ENCODE data around the gene SLC30A4. TPM values are rescaled to one million over a fixed set of nuclear protein-coding genes. Genes with fewer than 3 reads are reported as not detected.
"Not testable (repeated sequence)": the region's sequence is repeated elsewhere in the genome, so short reads cannot be mapped to it uniquely, and the experiment has no call there.

Gene SLC30A4
- total RNA-seq, 4 donors from 2014 or later: 4.1 to 7.9 (median 5.4) TPM

DNA sequence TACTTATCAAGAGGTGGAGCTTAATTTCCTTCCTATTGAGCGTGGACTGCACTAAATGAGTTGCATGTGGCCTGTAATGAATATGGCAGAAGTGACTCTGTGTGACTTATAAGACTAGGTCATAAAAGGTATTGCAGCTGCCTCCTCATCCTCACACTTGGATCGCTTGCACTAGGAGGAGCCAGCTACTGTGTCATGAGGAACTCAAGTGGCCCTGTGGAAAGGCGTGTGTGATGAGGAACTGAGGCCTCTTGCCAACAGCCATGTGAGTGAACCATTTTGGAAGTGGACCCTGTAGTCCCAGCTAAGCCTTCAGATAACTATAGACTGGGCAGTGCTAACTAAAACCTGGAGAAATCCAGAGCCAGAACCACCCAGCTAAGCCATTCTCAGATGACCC, 7.1 kb upstream of the SLC30A4 start:
- no peak overlapping the region for H3K4me3 ChIP-seq
- TF ChIP-seq POLR2A (IDR thresholded peaks at IDR 0.05) (no peak), POLR2AphosphoS5 (IDR thresholded peaks at IDR 0.05) (no peak), EP300 (IDR thresholded peaks at IDR 0.05) (no peak)
- TF ChIP-seq, protein P1, sequence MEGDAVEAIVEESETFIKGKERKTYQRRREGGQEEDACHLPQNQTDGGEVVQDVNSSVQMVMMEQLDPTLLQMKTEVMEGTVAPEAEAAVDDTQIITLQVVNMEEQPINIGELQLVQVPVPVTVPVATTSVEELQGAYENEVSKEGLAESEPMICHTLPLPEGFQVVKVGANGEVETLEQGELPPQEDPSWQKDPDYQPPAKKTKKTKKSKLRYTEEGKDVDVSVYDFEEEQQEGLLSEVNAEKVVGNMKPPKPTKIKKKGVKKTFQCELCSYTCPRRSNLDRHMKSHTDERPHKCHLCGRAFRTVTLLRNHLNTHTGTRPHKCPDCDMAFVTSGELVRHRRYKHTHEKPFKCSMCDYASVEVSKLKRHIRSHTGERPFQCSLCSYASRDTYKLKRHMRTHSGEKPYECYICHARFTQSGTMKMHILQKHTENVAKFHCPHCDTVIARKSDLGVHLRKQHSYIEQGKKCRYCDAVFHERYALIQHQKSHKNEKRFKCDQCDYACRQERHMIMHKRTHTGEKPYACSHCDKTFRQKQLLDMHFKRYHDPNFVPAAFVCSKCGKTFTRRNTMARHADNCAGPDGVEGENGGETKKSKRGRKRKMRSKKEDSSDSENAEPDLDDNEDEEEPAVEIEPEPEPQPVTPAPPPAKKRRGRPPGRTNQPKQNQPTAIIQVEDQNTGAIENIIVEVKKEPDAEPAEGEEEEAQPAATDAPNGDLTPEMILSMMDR (IDR thresholded peaks at IDR 0.05): no peak
- no peaks in the 10 kb centered on the region for H3K9me3 ChIP-seq
- H3K27ac ChIP-seq: no peak overlapping the region
- 77% methylated on average over 3 of the region's 3 CpGs for WGBS
- no peaks in the 10 kb centered on the region for H3K36me3 ChIP-seq
- H3K27me3 ChIP-seq: no peaks in the 10 kb centered on the region
- no peaks in the 10 kb centered on the region for H3K4me1 ChIP-seq
- DNase-seq (ENCODE audit: low spot score in 2 of 2): no peak

DNA sequence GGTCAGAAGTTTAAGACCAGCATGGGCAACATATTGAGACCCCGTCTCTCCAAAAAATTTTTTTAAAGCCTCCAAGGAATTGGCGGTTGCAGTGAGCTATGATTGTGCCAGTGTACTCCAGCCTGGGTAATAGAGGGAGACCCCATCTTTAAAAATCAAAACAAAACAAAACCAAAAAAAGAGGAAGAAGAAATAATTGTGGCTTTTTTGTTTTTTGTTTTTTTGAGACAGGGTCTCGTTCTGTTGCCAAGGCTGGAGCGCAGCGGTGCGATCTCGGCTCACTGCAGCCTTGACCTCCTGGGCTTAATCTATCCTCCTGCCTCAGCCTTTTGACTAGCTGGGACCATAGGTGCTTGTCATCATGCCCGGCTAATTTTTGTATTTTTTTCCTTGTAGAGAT, 4.5 kb upstream of the SLC30A4 start:
- no peak overlapping the region for H3K4me3 ChIP-seq

DNA sequence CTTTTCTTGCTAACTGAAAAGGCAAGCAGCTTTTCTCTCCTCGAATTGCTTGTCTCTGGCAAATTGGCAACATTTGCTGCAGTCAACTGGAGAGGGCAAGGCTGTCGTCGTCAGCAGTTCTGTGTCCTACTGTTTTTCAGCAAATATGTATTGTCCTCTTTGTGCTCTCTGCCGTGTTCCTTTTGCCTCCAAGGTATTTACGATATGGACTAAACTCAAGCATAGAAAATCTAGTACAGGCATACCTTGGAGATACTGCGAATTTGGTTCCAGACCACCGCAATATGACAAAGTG, 558 bp upstream of the SLC30A4 start:
- Histone ChIP-seq H3K27ac (peak overlapping the region; percentile 81), H3K4me3 (peak overlapping the region; percentile 66)
- WGBS: 27% methylated on average over 7 of the region's 7 CpGs

More for the DNA sequence above, 4.5 kb upstream of the SLC30A4 start:
- Histone ChIP-seq H3K27ac (no peak overlapping the region), H3K36me3 (no peaks in the 10 kb centered on the region), H3K9me3 (no peaks in the 10 kb centered on the region), H3K4me1 (peaks cover 6% of the 10 kb centered on the region), H3K27me3 (no peaks in the 10 kb centered on the region)
- no peak for DNase-seq (ENCODE audit: low spot score in 2 of 2)
- WGBS: 91% methylated on average over 8 of the region's 8 CpGs
- TF ChIP-seq, protein P1 (IDR thresholded peaks at IDR 0.05): no peak
- TF ChIP-seq EP300 (IDR thresholded peaks at IDR 0.05) (no peak), POLR2AphosphoS5 (IDR thresholded peaks at IDR 0.05) (no peak), POLR2A (IDR thresholded peaks at IDR 0.05) (no peak)

DNA sequence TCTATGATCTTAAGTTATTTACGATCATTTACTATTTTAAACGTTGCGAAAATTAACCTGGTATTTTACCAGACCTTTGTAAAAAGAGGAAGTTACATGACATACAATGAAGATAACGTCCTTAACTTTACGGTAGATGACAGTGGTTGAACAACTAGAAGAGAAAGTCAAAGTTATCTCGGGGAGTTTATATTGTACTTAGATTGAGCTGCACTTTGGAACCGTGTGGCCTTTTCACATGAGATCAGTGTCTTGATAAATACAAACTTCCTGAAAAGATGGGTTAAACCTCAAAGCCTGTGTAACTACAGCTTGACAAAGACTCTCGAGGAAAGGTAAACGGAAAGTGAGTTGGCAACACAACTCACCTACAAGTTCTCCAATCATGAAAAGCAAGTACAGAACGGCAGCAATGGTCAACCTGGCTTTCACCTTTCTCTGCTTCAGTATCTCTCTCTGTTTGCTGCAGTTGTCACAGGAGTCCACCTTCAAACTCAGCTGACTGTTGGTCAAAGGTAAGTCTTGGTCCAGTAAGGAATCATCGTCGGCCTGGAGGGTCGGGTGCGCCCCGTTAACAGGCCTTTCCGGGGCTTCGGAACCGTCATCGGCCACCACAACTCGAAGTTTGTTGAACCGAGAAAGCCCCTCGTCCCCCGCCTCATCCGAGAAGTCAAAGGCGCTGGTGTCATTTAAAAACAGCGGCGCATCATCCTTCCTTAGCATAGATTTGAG, 793 bp downstream of the SLC30A4 start:
- H3K27ac ChIP-seq: peak overlapping the region; percentile 81
- H3K4me3 ChIP-seq: peak overlapping the region; percentile 66
- H3K36me3 ChIP-seq: no peaks in the 10 kb centered on the region
- no peaks in the 10 kb centered on the region for H3K27me3 ChIP-seq
- peaks cover 20% of the 10 kb centered on the region for H3K4me1 ChIP-seq
- TF ChIP-seq POLR2A (IDR thresholded peaks at IDR 0.05): no peak
- TF ChIP-seq EP300 (IDR thresholded peaks at IDR 0.05): no peak
- TF ChIP-seq, protein P1 (IDR thresholded peaks at IDR 0.05): no peak
- no peak for TF ChIP-seq POLR2AphosphoS5 (IDR thresholded peaks at IDR 0.05)
- WGBS: 5% methylated on average over 27 of the region's 27 CpGs
- H3K9me3 ChIP-seq: no peaks in the 10 kb centered on the region
- DNase-seq (ENCODE audit: low spot score in 2 of 2): no peak

More for the DNA sequence above, 558 bp upstream of the SLC30A4 start:
- no peak for DNase-seq (ENCODE audit: low spot score in 2 of 2)
- no peaks in the 10 kb centered on the region for H3K27me3 ChIP-seq
- no peaks in the 10 kb centered on the region for H3K36me3 ChIP-seq
- H3K4me1 ChIP-seq: peaks cover 20% of the 10 kb centered on the region
- H3K9me3 ChIP-seq: no peaks in the 10 kb centered on the region
- TF ChIP-seq, protein P1 (IDR thresholded peaks at IDR 0.05): no peak
- TF ChIP-seq EP300 (IDR thresholded peaks at IDR 0.05) (no peak), POLR2A (IDR thresholded peaks at IDR 0.05) (no peak), POLR2AphosphoS5 (IDR thresholded peaks at IDR 0.05) (no peak)

DNA sequence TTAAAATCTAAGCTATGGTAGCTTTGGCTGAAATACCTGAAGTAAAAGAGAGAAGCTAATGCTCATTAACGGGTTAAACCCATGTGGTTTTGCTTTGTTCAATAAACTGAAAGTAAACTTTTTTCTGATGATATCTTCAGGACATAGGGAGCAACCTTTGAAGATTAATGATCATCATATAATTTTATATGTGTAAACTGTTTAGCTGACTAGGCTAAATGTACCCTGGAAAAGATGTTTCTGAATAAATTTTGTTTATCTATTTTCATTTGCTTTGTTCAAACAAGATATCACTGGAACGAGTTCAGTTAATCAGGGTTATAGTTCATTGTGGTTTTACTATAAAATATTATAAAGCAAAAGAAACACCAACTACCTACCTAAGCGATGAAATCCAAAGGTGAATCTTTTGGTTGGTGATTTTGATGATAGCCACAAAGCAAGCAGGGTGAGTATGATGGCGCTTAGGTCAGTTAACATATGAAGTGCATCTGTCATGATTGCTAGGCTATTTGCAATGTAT, 11.7 kb downstream of the SLC30A4 start:
- H3K27ac ChIP-seq: no peak overlapping the region

DNA sequence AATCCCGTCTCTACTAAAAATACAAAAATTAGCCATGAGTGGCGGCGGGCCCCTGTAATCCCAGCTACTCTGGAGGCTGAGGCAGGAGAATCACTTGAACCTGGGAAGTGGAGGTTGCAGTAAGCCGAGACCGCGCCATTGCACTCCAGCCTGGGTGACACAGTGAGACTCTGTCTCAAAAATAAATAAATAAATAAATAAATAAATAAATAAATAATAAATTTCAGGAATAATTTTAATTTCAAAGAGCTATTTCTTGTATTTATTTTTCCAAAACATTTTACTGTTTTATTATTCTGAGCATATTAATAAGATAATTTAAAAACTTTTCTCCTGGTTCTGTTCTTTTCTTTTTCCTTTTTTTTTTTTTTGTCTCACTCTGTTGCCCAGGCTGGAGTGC, 15.4 kb downstream of the SLC30A4 start:
- whole genome bisulfite sequencing: 97% methylated on average over 6 of the region's 6 CpGs
- not testable (repeated sequence) for H3K27ac ChIP-seq; H3K27me3 ChIP-seq; H3K9me3 ChIP-seq; DNase-seq (ENCODE audit: low spot score in 2 of 2); H3K4me3 ChIP-seq; H3K4me1 ChIP-seq
- H3K36me3 ChIP-seq: peaks cover 22% of the 10 kb centered on the region

More for the DNA sequence above, 11.7 kb downstream of the SLC30A4 start:
- Histone ChIP-seq H3K4me1 (no peaks in the 10 kb centered on the region), H3K27me3 (no peaks in the 10 kb centered on the region), H3K36me3 (peaks cover 22% of the 10 kb centered on the region), H3K4me3 (no peak overlapping the region), H3K9me3 (no peaks in the 10 kb centered on the region)
- TF ChIP-seq POLR2A (IDR thresholded peaks at IDR 0.05) (no peak), POLR2AphosphoS5 (IDR thresholded peaks at IDR 0.05) (no peak), EP300 (IDR thresholded peaks at IDR 0.05) (no peak)
- TF ChIP-seq, protein P1 (IDR thresholded peaks at IDR 0.05): no peak
- no peak for DNase-seq (ENCODE audit: low spot score in 2 of 2)
- 89% methylated on average over 4 of the region's 4 CpGs for WGBS

All from suprapubic skin (tissue), 4 donors.